COR-L47 (cell line): Measurements from ENCODE around the gene HAGHL.

Experiments
- DNase-seq: peaks from one replicate; lab custom pipeline; 2025; lab: John Stamatoyannopoulos, UW

The HAGHL gene

DNA sequence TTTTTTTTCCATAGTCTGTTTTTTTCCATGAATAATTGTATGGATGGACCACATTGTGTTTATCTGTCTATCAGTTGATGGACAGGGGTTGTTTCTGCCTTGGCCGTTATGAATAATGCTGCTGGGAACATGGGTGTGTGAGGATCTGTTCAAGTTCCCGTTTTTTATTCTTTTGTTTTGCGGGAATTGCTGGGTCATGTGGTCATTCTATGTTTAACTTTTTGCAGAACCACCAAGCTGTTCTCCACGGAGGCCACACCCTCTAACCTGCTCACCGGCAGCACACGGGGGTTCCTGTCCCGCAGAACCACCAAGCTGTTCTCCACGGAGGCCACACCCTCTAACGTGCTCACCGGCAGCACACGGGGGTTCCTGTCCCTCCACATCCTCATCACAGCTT, 27.8 kb downstream of the HAGHL start:
- no peak for DNase-seq

DNA sequence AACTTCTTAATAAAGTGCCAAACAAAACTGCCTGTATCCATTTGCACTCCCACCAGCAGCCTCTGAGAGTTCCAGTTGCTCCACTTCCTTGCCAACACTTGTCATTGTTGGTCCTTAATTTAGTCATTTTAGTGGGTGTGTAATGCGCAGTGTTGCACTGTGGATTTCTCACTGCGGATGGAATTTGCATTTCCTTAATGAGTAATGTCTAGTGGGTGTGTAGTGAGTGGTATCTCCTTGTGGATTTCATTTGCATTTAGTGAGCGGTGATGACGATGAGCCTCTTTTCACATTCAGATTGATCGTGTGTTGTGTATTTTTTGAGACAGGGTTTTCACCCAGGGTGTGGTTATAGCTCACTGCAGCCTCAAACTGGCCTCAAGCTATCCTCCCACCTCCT, 29.5 kb downstream of the HAGHL start:
- DNase-seq, result no peak

DNA sequence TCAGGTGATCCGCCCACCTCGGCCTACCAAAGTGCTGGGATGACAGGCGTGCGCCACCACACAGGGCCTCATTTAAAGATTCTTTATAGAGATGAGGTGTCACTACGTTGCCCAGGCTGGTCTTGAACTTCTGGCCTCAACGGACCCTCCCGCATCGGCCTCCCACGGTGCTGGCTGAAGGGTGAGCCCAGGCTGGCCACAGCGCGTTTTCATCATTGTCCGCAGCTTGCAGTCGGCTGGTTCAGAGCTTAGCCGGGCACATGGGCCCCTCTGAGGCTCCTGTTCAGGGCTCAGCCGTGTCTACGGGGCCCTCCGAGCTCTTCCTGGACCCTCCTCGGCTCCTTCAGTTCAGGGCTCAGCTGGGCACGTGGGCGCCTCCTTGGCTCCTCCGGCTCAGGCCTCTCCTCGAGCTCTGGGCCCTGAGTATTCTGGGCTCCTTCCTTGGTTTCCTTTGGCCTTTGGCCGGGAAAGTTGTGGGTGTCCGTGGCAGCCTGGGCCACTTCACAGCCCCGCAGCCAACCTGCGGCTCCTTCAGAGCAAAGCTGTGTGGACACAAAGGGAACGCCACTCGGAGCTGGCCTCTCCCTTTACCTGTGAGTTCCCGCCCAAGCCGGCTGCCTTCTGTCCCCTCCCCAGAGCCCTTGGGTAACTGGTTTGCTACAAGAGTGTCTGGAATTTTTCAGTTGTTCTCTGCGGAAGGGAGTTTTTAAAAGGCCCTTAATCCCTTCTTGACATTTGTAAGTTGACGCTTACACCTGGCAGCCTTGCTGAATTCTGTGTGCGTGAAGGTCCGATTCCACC, 32.4 kb downstream of the HAGHL start:
- no peak for DNase-seq

DNA sequence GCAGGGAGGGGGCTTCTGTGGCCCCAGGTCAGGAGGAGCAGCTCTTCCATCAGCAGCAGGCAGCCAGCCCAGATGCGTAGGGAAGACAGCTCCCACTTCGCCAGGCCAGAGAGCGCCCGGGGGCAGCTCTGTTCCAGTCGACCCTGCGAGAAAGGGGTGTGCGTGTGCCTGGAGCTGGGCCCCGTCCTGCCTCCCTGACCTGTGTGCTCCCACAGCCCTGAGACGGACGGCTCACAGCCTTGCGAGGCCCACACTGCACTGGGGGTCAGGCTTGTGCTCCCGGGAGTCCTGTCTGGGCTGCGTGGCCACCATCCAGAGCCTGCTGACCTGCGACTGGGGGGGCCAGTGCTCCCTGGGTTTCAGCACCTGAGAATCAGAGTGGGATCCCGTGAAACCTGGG, 33.2 kb downstream of the HAGHL start:
- no peak for DNase-seq

DNA sequence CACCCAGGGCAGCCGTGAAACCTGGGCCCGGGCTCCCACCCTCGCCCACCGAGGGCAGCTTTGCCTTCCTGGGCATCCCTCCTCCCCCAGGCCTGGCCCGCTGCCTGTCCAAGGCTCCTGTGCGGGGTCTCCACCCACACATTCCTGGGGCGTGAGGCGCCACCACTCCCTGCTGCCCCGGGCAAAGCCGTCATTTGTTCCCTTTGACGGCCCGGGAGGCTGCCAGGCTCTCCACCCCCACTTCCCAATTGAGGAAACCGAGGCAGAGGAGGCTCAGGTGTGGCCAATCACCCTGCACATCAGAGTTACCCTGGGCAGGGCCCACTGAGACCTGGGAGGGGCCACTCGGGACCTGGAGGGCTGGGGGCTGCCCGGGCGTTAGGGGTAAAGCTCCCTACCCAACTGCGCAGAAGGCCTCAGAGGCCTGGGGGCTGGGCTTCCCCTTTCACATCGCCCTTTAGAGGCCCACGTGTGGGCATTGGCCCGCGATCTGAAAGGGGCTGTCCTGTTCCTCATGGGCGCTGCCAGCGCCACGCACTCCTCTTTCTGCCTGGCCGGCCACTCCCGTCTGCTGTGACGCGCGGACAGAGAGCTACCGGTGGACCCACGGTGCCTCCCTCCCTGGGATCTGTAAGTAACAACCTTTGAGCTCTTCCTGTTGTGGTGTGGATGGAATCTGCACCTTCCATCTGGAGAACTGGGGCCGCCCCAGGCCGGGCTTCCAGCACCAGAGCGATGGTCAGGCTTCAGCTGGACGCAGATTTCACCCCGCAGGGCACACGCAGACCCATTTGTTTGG, 33.8 kb downstream of the HAGHL start, which contains the start of gene MSLN:
Gene MSLN (plus strand): TSS at position 190 of the 799 bp plus-strand sequence. CDS start 1,947 bp downstream, outside the sequence.
- no peak for DNase-seq

DNA sequence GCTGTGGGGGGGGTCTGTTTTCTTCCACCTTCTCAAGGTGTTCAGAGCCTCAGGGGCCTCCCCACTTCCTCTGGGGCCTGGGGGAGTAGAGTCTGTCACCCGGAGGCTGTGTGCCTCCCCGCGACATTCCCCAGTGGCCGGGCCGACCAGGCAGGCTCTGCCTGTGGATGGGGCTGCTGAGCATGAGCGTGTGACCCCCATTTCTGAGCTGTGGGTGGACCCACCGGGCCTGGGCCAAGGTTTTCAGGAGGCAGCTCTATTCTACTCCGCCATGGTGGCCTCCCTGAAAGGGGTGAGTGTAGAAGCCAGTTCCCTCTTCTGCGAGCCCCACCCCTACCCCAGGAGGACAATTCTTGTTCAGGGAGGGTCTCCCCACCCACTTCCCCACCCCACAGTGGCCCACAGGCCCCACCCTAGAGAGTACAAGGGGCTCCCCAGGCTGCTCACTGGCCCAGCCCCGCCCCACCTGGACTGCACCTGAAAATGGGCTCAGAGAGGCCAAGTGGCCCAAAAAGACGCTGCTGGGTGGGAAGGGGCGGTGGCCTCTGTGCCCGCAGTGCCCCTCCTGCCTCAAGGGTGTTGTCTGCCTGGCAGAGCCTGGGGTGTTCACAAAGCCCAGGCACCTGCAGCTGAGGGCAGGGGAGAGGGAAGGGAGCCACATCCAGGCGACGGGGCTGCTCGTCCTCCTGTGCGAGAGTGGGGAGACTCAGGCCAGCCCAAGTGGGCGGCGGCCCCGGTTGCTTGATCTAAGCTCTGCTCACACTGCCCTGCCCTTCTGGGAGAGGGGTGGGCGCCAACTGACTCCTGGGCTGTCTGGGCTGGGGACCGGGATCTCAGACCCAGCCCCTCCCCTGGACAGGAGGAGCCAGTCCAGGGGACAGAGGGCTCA, 35.0 kb downstream of the HAGHL start:
- DNase-seq, result no peak

DNA sequence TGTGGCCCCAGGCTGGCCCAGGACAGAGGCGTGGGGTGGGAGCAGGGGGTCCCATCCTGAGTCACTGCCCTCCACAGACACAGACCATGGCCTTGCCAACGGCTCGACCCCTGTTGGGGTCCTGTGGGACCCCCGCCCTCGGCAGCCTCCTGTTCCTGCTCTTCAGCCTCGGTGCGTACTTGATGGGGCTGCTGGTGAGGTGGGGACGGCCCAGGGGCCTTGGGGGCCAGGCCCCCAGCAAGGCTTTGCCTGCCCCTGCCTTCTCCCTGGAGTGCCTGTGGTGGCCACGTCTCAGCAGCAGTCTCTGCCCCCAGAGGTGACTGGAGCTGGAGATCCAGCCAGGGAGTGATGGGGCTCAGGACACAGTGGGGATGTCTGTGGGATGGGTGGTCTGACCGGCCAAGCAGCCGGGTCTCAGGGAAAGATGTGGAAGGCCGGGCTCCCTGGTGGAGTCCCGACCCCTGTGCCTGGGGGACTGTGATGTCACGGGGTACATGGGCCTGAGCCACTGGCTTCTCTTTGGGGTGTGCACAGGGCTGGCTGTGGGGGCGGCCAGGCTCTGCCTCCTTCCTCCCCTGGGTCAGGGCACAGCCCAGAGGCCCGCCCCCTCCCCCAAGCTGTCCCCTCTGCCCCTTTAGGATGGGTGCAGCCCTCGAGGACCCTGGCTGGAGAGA, 35.8 kb downstream of the HAGHL start:
- no peak for DNase-seq

DNA sequence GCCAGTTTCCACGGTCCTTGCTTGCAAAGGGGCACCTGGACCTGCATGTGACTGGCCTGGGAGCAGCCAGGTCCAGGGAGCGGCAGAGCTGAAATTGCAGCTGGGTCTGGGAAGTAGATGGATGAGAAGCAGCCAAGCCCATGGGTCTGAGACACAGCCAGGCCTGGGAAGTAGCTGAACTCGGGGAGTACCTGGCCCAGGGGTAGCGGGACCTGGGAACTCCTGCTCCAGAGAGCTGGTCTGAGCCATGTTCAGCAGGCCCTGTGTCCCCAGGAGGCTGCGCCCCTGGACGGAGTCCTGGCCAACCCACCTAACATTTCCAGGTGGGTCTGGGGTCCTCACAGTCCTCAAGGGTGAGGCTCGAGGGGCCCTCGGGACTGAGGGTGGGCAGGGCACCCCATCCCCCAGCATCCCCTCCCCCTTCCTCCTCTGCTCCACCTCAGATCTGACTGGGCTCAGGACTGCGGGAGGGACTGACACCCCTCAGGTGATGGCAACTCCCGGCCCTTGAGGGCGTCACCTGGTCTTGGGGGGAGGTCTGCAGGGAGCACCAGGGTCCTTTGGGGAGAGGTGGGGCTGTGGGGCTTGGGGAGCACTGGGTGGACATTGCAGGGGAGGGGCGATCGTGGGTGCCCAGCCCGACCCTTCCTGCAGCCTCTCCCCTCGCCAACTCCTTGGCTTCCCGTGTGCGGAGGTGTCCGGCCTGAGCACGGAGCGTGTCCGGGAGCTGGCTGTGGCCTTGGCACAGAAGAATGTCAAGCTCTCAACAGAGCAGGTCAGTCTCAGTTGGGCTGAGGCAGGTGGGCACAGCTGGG, 36.7 kb downstream of the HAGHL start:
- no peak for DNase-seq

DNA sequence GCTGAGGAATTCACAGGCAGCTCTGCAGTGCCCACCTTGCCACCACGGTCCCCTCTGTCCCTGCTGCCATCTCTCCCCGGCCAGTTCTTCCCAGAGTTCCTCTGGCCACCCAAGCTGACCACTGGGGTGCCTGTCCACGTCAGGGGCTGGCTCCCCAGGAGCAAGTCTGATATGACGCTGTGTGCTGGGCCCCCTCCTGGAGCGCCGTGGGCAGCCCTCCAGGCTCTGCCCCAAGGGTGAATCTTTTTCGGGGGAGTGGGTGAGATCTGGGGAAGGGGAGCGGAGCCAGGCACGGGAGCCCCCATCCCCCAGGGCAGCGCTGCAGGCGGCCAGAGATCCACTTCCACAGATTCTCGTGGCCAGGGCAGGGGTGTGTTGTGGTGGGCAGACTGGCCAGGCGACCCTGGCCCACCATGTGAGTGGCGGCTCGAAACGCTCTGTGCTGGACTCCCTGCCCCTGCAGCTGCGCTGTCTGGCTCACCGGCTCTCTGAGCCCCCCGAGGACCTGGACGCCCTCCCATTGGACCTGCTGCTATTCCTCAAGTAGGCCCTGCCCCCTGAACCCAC, 37.4 kb downstream of the HAGHL start:
- DNase-seq, result no peak

DNA sequence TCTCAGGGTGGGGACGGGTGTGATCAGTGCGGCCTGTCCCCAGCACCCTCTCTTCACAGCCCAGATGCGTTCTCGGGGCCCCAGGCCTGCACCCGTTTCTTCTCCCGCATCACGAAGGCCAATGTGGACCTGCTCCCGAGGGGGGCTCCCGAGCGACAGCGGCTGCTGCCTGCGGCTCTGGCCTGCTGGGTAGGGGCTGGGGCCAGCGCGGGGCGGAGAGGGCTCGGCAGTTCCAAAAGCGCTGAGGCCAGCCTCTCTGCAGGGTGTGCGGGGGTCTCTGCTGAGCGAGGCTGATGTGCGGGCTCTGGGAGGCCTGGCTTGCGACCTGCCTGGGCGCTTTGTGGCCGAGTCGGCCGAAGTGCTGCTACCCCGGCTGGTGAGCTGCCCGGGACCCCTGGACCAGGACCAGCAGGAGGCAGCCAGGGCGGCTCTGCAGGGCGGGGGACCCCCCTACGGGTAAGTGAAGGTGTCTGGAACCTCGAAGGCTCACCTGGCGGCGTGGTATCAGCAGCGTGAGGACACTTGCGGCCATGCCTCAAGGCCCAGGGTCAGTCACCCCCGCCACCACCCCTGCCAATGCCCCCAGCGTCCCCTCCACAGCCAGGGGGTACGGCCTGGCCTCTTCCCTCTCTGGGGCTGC, 38.1 kb downstream of the HAGHL start:
- DNase-seq, result no peak

DNA sequence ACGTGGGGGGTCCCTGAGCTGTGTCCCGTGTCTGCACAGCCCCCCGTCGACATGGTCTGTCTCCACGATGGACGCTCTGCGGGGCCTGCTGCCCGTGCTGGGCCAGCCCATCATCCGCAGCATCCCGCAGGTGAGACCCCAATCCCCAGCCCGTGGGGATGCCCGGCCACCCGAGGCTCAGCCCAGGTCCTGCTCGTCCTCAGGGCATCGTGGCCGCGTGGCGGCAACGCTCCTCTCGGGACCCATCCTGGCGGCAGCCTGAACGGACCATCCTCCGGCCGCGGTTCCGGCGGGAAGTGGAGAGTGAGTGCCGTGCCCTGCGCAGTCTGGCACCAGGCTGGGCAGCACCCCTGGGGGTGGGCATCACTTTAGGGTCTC, 38.6 kb downstream of the HAGHL start:
- no peak for DNase-seq

DNA sequence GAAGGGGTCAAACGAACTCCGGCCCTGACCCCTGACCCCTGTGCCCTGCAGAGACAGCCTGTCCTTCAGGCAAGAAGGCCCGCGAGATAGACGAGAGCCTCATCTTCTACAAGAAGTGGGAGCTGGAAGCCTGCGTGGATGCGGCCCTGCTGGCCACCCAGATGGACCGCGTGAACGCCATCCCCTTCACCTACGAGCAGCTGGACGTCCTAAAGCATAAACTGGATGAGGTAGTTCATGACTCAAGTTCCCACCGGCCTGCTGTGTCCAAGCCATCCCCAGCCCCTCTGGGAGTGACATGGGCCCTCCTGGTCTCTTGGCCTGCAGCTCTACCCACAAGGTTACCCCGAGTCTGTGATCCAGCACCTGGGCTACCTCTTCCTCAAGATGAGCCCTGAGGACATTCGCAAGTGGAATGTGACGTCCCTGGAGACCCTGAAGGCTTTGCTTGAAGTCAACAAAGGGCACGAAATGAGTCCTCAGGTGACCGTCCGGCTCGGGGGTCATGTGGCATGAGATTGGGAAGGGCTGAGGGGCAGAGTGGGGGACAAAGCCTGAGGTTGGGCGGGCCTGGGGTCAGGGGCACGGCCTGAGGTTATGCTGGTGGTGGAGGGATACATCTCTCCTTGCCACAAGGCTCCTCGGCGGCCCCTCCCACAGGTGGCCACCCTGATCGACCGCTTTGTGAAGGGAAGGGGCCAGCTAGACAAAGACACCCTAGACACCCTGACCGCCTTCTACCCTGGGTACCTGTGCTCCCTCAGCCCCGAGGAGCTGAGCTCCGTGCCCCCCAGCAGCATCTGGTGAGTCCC, 39.3 kb downstream of the HAGHL start:
- no peak for DNase-seq

DNA sequence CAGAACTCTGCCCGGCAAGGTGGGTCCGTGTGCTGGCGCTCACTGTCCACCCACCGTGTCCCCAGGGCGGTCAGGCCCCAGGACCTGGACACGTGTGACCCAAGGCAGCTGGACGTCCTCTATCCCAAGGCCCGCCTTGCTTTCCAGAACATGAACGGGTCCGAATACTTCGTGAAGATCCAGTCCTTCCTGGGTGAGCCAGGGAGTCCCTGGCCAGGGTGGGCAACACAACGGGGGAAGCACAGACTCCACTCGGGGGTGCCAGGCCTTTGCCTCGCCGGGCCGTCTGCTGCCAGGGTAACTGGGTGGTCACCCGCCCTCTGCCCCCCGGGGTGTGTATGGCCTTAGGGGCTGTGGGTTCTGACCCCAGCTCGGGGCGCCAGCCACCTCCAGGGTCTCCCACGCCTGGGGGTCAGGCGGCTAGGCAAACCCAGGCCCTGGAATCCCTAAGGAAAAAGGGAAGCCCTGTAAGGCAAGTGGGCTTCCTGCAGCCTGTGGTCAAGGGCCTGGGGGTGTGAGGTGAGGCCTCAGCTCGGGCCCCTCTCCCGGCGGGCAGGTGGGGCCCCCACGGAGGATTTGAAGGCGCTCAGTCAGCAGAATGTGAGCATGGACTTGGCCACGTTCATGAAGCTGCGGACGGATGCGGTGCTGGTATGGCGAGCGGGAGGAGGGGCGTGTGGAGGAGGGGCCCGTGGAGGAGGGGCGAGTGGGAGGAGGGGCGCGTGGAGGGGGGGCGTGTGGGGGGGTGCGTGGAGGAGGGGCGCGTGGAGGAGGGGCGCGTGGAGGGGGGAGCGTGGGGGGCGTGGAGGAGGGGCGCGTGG, 40.1 kb downstream of the HAGHL start:
- no peak for DNase-seq

DNA sequence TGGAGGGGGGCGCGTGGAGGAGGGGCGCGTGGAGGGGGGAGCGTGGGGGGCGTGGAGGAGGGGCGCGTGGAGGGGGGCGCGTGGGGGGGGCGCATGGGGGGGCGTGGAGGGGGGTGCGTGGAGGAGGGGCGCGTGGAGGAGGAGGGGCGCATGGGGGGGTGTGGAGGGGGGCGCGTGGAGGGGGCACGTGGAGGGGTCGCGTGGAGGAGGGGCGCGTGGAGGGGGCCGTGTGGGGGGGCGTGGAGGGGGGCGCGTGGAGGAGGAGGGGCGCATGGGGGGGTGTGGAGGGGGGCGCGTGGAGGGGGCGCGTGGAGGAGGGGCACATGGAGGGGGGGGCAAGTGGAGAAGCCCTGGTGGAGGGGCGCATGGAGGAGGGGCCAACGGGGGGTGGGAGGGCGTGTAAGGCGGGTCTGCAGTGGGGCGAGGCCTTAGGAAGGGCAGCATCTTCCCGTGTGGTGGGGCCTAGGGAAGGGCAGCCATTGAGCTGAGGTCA, 40.9 kb downstream of the HAGHL start:
- no peak for DNase-seq

DNA sequence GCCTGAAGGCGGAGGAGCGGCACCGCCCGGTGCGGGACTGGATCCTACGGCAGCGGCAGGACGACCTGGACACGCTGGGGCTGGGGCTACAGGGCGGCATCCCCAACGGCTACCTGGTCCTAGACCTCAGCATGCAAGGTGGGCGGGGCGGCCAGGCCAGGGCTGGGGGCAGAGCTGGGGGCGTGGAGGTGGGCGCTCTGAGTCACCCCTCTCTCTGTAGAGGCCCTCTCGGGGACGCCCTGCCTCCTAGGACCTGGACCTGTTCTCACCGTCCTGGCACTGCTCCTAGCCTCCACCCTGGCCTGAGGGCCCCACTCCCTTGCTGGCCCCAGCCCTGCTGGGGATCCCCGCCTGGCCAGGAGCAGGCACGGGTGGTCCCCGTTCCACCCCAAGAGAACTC, 41.5 kb downstream of the HAGHL start:
- DNase-seq, result no peak

DNA sequence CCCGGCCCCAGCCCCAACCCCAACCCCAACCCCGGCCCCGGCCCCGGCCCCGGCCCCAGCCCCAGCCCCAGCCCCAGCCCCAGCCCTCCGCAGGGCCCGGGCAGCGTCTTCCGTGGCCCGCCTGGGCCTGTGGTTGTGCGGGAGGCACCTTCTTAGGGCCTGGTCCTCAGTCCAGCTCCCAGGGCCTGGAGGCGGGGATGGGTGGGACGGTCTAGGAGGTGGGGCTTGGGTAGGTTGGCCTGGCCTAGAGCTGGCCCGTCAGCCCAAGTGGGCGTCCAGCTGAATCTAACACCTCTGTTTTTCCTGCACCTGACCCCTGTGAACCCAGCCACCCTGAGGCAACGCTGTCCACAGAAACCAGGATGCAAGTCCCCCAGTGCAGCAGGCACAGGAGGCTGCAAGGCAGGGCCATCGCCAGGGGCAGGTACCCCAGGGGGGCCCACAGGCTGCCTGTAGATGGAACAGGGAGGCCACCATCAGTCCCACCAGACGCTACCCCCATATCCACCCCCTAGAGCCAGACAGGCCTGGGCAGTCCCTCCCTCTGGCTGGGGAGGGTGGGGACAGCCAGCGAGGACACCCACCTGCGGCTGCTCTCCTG, 42.4 kb downstream of the HAGHL start:
- DNase-seq, result no peak

DNA sequence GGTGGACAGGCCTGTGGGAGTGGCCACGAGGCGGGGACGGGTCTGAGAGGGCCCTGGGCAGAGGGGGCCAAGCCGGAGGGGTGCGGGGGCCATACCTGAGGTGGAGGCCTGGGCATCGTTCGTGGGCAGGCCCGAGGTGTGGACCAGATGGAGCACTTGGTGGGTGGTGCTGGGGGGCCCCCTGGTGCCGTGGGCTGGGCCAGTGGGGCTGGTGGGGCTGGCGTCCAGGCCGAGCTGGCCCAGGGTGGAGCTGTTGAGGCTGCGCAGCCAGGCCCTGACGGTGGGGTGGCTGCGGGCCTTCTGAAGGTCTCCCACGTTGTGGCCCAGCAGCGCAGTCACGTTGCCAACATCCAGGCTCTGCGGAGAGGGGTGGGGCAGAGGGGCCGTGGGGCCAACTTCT, 43.0 kb downstream of the HAGHL start:
- no peak for DNase-seq

DNA sequence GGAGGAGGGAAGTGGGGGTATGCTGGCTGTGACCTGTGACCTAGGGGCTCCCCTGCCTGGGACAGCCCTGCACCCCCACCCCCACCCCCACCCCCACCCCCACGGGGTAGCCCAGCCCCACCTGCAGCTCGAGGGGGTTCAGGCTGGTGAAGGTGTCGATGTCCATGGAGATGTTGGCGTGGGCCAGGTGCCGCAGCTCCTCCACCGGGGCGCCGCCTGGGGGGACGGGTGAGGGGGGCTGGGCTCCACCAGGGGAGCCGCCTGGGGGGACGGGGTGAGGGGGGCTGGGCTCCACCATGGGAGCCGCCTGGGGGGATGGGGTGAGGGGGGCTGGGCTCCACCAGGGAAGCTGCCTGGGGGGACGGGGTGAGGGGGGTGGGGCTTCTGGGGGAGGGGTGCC, 43.5 kb downstream of the HAGHL start:
- no peak for DNase-seq
